T-helper 2 cell (primary cell): ENCODE data around the gene CTNNA1.
"Not testable (repeated sequence)": the region's sequence is repeated elsewhere in the genome, so short reads cannot be mapped to it uniquely, and the experiment has no call there.

ENCODE experiments used
- DNase-seq, 5 experiments: peaks; one replicate each; pipeline versions ENCODE4 v3.0.0 to v3.0.0-alpha.2; 2012 to 2022

Gene CTNNA1

GRCh38 chr5:138760448-138761110 is 7.4 kb downstream of the CTNNA1 start:
- no peak for DNase-seq

GRCh38 chr5:138761115-138761514 is 7.9 kb downstream of the CTNNA1 start:
- peak in 1 of 5 experiments; percentile 10 for DNase-seq

GRCh38 chr5:138761670-138762069 is 8.4 kb downstream of the CTNNA1 start:
- not testable (repeated sequence) for DNase-seq

GRCh38 chr5:138762110-138762509 is 8.9 kb downstream of the CTNNA1 start:
- DNase-seq: no peak

GRCh38 chr5:138763037-138763778 is 10.0 kb downstream of the CTNNA1 start:
- DNase-seq: no peak

- no peak for DNase-seq
These were observed 17.1 kb downstream of the CTNNA1 start for GRCh38 chr5:138770291-138770690.

GRCh38 chr5:138770977-138771376 is 17.8 kb downstream of the CTNNA1 start:
- no peak for DNase-seq

GRCh38 chr5:138772986-138773594 is 19.9 kb downstream of the CTNNA1 start:
- DNase-seq: no peak

- not testable (repeated sequence) for DNase-seq
These were observed 20.4 kb downstream of the CTNNA1 start for GRCh38 chr5:138773624-138774023.

- no peak for DNase-seq
These were observed 21.8 kb downstream of the CTNNA1 start for GRCh38 chr5:138775034-138775433.

- no peak for DNase-seq
These were observed 25.0 kb downstream of the CTNNA1 start for GRCh38 chr5:138778234-138778633.

- no peak for DNase-seq
These were observed 30.8 kb downstream of the CTNNA1 start for GRCh38 chr5:138783976-138784375.

GRCh38 chr5:138784590-138784989 is 31.4 kb downstream of the CTNNA1 start:
- no peak for DNase-seq

GRCh38 chr5:138789771-138790242 is 36.6 kb downstream of the CTNNA1 start:
- DNase-seq: peak in 1 of 5 experiments; percentile 51

- DNase-seq: no peak
These were observed 37.5 kb downstream of the CTNNA1 start for GRCh38 chr5:138790684-138791083.

- no peak for DNase-seq
These were observed 39.1 kb downstream of the CTNNA1 start for GRCh38 chr5:138792195-138792790.

- no peak for DNase-seq
These were observed 40.4 kb downstream of the CTNNA1 start for GRCh38 chr5:138793575-138793974.

GRCh38 chr5:138803285-138803684 is 50.1 kb downstream of the CTNNA1 start:
- DNase-seq: no peak

GRCh38 chr5:138803935-138804334 is 50.7 kb downstream of the CTNNA1 start:
- DNase-seq: no peak

GRCh38 chr5:138805096-138805495 is 51.9 kb downstream of the CTNNA1 start:
- no peak for DNase-seq

GRCh38 chr5:138807182-138807581 is 54.0 kb downstream of the CTNNA1 start:
- DNase-seq: no peak

GRCh38 chr5:138809391-138809790 is 56.2 kb downstream of the CTNNA1 start:
- DNase-seq: no peak

- DNase-seq: not testable (repeated sequence)
These were observed 57.6 kb downstream of the CTNNA1 start for GRCh38 chr5:138810861-138811260.
